Left lung (tissue), 10 donors: ENCODE data around the gene CCDC188. TPM values are rescaled to one million over a fixed set of nuclear protein-coding genes. Genes with fewer than 3 reads are reported as not detected.

Experiments used
- ATAC-seq: fragments of 200-7000 bp; cut with Tn5 transposase; one replicate; pipeline ENCODE4 v1.9.1; 2020; ENCODE audit warnings: moderate library complexity
- DNase-seq, 4 donors: peaks; one replicate each; pipeline ENCODE4 v3.0.0-alpha.2; 2013 to 2020
- H3K27ac ChIP-seq, 2 donors: fragments of 200-600 bp; sonication (generic) in 1 of 2; one replicate each; pipeline versions ENCODE4 v1.5.0 to v1.8.0; 2020 to 2021
- H3K27me3 ChIP-seq, 2 donors: fragments of 200-600 bp; sonication (generic) in 1 of 2; one replicate each; pipeline versions ENCODE4 v1.5.0 to v1.8.0; 2020 to 2021
- H3K36me3 ChIP-seq, 2 donors: fragments of 200-600 bp; sonication (generic) in 1 of 2; one replicate each; pipeline versions ENCODE4 v1.5.0 to v1.8.0; 2020 to 2021
- H3K4me1 ChIP-seq, 2 donors: fragments of 200-600 bp; one replicate each; pipeline ENCODE4 v1.8.0; 2021
- H3K4me3 ChIP-seq, 2 donors: fragments of 200-600 bp; sonication (generic) in 1 of 2; one replicate each; pipeline versions ENCODE4 v1.5.0 to v1.8.0; 2020 to 2021; ENCODE audit warnings: mild to moderate bottlenecking in 1 of 2
- H3K9me3 ChIP-seq, 2 donors: fragments of 200-600 bp; sonication (generic) in 1 of 2; one replicate each; pipeline versions ENCODE4 v1.5.0 to v1.8.0; 2020 to 2021
- CTCF ChIP-seq, 2 donors: fragments of 200-600 bp; sonication (generic) in 1 of 2; IDR thresholded peaks; one replicate each; pipeline versions ENCODE4 v1.5.0 to v1.8.0; 2021; ENCODE audit warnings: antibody characterized with exemption in 2 of 2
- intact Hi-C, 2 donors: fragments of 100-400 bp; cut with DNase I; formaldehyde crosslinking; loops; one replicate each; pipeline versions ENCODE4 v1.11.2 to v1.14.2; 2022
- polyA plus RNA-seq, 6 donors: library from polyadenylated mRNA; unstranded; fragments of 120-200 nt; gene quantifications; one replicate each; pipeline ENCODE4 v1.2.1, GENCODE V29; 2013; ENCODE audit not compliant: insufficient read length in 6 of 6
- total RNA-seq, 2 donors: library from RNA; stranded (reverse); fragmentation: NEBNext Ultra II Directional; extraction: Animal tissue kit (Norgen Biotek cat#: 25700); gene quantifications; one replicate each; pipeline ENCODE4 v1.2.1, GENCODE V29; 2021
- donor health status: DM: no; HTN: yes; CAD: no.
- donor health status: DM: no; HTN: no; CAD: no.

CCDC188 gene
- total and polyA plus RNA-seq, 8 donors = 1.1 to 3.9 (median 1.7) TPM

GRCh38 chr22:20111045-20111688, 39.7 kb downstream of the CCDC188 start:
- intact Hi-C loops = no loop called here
- TF ChIP-seq CTCF (IDR thresholded peaks at IDR 0.05) = no peak
- no peak for ATAC-seq
- DNase-seq = peak in 1 of 4 donors; percentile 52
- Histone ChIP-seq H3K36me3 (peaks cover 0 to 99% of the 10 kb centered on the region in 2 donors), H3K9me3 (no peaks in the 10 kb centered on the region), H3K27me3 (no peaks in the 10 kb centered on the region), H3K4me1 (peaks cover 4 to 12% of the 10 kb centered on the region in 2 donors), H3K27ac (no peak overlapping the region), H3K4me3 (no peak overlapping the region)

GRCh38 chr22:20110359-20110985, 40.4 kb downstream of the CCDC188 start:
- Histone ChIP-seq H3K9me3 (no peaks in the 10 kb centered on the region), H3K4me3 (no peak overlapping the region), H3K4me1 (peaks cover 0 to 6% of the 10 kb centered on the region in 2 donors), H3K27ac (no peak overlapping the region), H3K36me3 (peaks cover 0 to 100% of the 10 kb centered on the region in 2 donors), H3K27me3 (no peaks in the 10 kb centered on the region)
- intact Hi-C loops = no loop called here
- TF ChIP-seq CTCF (IDR thresholded peaks at IDR 0.05) = no peak
- ATAC-seq = no peak
- DNase-seq = peak in 1 of 4 donors; percentile 37

- no peaks in the 10 kb centered on the region for H3K9me3 ChIP-seq
- no peaks in the 10 kb centered on the region for H3K4me1 ChIP-seq
- H3K36me3 ChIP-seq = peaks cover 0 to 100% of the 10 kb centered on the region in 2 donors
- no peak for TF ChIP-seq CTCF (IDR thresholded peaks at IDR 0.05)
- H3K27ac ChIP-seq = no peak overlapping the region
- no peaks in the 10 kb centered on the region for H3K27me3 ChIP-seq
- H3K4me3 ChIP-seq = no peak overlapping the region
- ATAC-seq (no peak), DNase-seq (peak in 1 of 4 donors; percentile 70)
- intact Hi-C loops = no loop called here
These were observed 41.2 kb downstream of the CCDC188 start for GRCh38 chr22:20109411-20110358.

GRCh38 chr22:20108757-20109230, 42.1 kb downstream of the CCDC188 start:
- Histone ChIP-seq H3K4me3 (no peak overlapping the region), H3K9me3 (no peaks in the 10 kb centered on the region), H3K36me3 (peaks cover 0 to 100% of the 10 kb centered on the region in 2 donors), H3K4me1 (no peaks in the 10 kb centered on the region), H3K27me3 (no peaks in the 10 kb centered on the region), H3K27ac (no peak overlapping the region)
- intact Hi-C loops = no loop called here
- TF ChIP-seq CTCF (IDR thresholded peaks at IDR 0.05) = no peak
- ATAC-seq (no peak), DNase-seq (peak in 1 of 4 donors; percentile 51)
